Activated CD8-positive, alpha-beta memory T cell treated with anti-CD3 and anti-CD28 coated beads, Interleukin-2, amount 10 ng/mL, durations not matched to agents 7 days and 5 days (primary cell): ENCODE measurements around the gene PTPN3. TPM values are rescaled to one million over a fixed set of nuclear protein-coding genes. Genes with fewer than 3 reads are reported as not detected.

ENCODE experiments used
- ATAC-seq: fragments of 150-1000 bp; cut with Tn5 transposase; one replicate; pipeline ENCODE4 v1.10.0; 2021; ENCODE audit warnings: moderate library complexity
- CTCF ChIA-PET: fragments of 350-600 bp; sonication (Branson Sonifier 250); formaldehyde crosslinking; loops from one replicate; lab custom pipeline; 2021; ENCODE audit warnings: antibody characterized with exemption; lab: Charles Lee
- DNase-seq: peaks from one replicate; pipeline ENCODE4 v3.0.0-alpha.2; 2020
- H3K27ac Mint-ChIP-seq: one replicate; pipeline ENCODE4 v1.8.0; 2021; ENCODE audit warnings: mild to moderate bottlenecking, mixed read lengths
- H3K27me3 Mint-ChIP-seq: one replicate; pipeline ENCODE4 v1.8.0; 2021; ENCODE audit warnings: mixed read lengths
- H3K36me3 Mint-ChIP-seq: one replicate; pipeline ENCODE4 v1.8.0; 2021; ENCODE audit warnings: mild to moderate bottlenecking, mixed read lengths
- H3K4me1 Mint-ChIP-seq: one replicate; pipeline ENCODE4 v1.8.0; 2021; ENCODE audit warnings: mixed read lengths
- H3K4me3 Mint-ChIP-seq: one replicate; pipeline ENCODE4 v1.8.0; 2021; ENCODE audit warnings: mild to moderate bottlenecking, moderate library complexity, mixed read lengths
- H3K9me3 Mint-ChIP-seq: one replicate; pipeline ENCODE4 v1.8.0; 2022; ENCODE audit warnings: low read depth, mixed read lengths
- total RNA-seq, 2 experiments: library from RNA; stranded (reverse); gene quantifications; one replicate each; pipeline ENCODE4 v1.2.3, GENCODE V29; 2021

Gene PTPN3
- total RNA-seq, 2 experiments from 2014 or later: 0.50 to 4.1 TPM

DNA sequence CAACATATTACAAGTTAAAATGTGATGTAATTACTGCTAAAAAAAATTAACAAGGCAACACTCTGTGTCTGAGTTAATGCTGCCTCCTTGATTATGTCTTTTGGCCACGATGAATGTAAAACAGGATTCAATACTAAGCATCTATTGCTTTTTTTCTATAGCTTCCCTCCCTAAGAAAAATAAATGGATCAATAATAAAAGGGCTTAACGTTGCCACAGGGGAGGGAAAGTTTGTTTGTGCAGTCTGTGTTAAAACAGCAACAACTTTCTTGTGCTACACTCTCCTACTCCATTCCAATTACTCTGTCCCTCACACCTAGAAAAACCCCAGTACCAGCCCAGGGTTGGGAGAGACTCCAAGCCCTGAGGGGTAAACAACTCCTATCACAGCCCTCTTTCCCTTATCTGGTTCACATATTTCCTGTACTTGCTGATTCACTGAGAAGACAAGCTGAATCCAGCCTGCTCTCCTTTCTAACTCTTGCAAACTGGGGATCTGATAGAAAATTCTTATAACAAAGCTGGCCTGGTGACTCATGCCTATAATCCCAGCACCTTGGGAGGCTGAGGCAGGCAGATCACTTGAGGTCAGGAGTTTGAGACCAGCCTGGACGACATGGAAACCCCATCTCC is 44.8 kb downstream of the PTPN3 start:
- no peaks in the 10 kb centered on the region for H3K9me3 Mint-ChIP-seq
- peaks cover 15% of the 10 kb centered on the region for H3K4me1 Mint-ChIP-seq
- DNase-seq (no peak), ATAC-seq (no peak)
- CTCF ChIA-PET: interaction anchor here (0.6 to 4.9 kb wide), 3 partner anchors 10 to 17 kb away, joined by 3 to 21 read pairs (median 3); no protein-coding TSS in a partner anchor
- no peak overlapping the region for H3K27ac Mint-ChIP-seq
- no peaks in the 10 kb centered on the region for H3K36me3 Mint-ChIP-seq
- peaks cover 31% of the 10 kb centered on the region for H3K27me3 Mint-ChIP-seq
- H3K4me3 Mint-ChIP-seq: no peak overlapping the region

DNA sequence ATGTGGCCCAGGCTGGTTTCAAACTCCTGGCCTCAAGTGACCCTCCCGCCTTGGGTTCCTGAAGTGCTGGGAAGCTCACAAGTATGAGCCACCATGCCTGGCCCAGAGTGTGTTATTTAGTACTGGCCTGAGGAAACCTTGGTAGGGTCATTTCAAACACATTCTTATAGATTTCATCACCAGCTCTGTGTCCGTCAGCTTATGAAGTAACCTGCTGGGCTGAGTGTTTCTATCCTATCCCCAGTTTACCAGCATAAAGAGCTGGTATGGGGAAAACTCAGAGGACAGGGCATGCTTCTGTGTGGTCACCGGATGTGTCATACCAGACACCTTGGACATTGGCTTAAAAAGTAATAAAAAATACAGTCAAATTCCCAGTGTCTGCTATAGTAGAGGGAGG is 45.3 kb downstream of the PTPN3 start:
- no peak for ATAC-seq
- DNase-seq: no peak
- CTCF ChIA-PET: interaction anchor here (4.9 kb wide), 1 partner anchor 12 kb away, joined by 21 read pairs; no protein-coding TSS in a partner anchor
- no peaks in the 10 kb centered on the region for H3K9me3 Mint-ChIP-seq
- H3K4me3 Mint-ChIP-seq: no peak overlapping the region
- H3K27me3 Mint-ChIP-seq: peaks cover 31% of the 10 kb centered on the region
- no peak overlapping the region for H3K27ac Mint-ChIP-seq
- H3K36me3 Mint-ChIP-seq: no peaks in the 10 kb centered on the region
- H3K4me1 Mint-ChIP-seq: peaks cover 15% of the 10 kb centered on the region

DNA sequence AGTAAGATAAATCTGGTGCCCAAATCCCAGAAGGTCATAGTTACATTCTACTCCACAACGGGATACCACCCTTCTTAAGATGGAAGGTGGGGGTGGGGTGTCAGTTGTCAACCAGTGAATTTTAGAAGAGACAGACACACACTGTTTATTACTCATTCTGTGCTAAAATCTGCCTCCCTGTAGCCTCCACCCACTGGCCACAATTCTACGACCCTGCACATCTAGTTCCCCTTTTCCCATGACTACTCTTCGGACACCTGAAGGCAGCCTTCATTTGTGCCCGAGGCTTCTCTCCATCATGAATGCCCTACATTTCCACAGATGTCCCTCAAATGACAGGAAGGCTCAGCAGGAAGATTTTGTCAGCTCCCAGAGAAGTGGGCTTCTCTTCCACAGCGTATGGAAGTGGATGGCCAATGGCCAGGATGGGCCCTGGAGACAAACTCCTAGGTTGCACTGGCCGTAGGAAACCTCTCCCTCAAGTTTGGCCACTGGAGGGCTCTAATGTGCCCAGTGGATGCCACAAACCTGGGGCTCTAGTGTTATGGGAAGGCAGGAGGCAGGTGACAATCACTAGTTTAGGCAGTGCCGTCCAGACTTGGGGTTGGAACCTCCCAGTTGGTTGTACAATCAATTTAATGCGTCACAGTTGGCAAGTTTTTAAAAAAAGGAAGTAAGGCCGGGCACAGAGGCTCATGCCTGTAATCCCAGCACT is 46.6 kb downstream of the PTPN3 start:
- DNase-seq (no peak), ATAC-seq (no peak)
- Mint-ChIP-seq H3K27ac (no peak overlapping the region), H3K36me3 (no peaks in the 10 kb centered on the region), H3K4me3 (no peak overlapping the region), H3K4me1 (peaks cover 22% of the 10 kb centered on the region), H3K9me3 (no peaks in the 10 kb centered on the region), H3K27me3 (peaks cover 25% of the 10 kb centered on the region)
- CTCF ChIA-PET: interaction anchor here (6.9 kb wide), 1 partner anchor 17 kb away, joined by 72 read pairs; no protein-coding TSS in a partner anchor

DNA sequence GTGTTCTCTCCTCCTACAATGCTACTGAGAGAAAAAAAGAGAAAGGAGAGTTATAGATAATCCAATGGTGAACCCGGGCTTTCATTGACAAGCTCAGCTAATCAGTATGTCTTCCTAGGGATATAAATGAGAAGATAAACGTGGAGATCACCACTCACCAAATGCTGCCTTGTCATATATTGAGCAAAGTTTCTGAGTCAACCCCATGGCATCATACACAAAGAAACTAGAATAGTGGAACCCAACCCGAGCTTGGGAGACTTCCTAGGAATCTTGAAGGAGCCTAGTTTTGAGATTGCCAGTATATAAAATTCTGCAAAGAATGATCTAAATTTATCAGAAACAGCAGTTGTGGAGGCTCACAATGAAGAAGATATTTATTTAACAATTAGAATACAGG is 47.8 kb downstream of the PTPN3 start:
- H3K27me3 Mint-ChIP-seq: peaks cover 18% of the 10 kb centered on the region
- no peak overlapping the region for H3K27ac Mint-ChIP-seq
- DNase-seq (no peak), ATAC-seq (no peak)
- H3K4me3 Mint-ChIP-seq: no peak overlapping the region
- CTCF ChIA-PET: interaction anchor here (2.0 to 6.9 kb wide), 2 partner anchors 10 to 18 kb away, joined by 11 to 72 read pairs; no protein-coding TSS in a partner anchor
- H3K36me3 Mint-ChIP-seq: no peaks in the 10 kb centered on the region
- peaks cover 19% of the 10 kb centered on the region for H3K4me1 Mint-ChIP-seq
- no peaks in the 10 kb centered on the region for H3K9me3 Mint-ChIP-seq

DNA sequence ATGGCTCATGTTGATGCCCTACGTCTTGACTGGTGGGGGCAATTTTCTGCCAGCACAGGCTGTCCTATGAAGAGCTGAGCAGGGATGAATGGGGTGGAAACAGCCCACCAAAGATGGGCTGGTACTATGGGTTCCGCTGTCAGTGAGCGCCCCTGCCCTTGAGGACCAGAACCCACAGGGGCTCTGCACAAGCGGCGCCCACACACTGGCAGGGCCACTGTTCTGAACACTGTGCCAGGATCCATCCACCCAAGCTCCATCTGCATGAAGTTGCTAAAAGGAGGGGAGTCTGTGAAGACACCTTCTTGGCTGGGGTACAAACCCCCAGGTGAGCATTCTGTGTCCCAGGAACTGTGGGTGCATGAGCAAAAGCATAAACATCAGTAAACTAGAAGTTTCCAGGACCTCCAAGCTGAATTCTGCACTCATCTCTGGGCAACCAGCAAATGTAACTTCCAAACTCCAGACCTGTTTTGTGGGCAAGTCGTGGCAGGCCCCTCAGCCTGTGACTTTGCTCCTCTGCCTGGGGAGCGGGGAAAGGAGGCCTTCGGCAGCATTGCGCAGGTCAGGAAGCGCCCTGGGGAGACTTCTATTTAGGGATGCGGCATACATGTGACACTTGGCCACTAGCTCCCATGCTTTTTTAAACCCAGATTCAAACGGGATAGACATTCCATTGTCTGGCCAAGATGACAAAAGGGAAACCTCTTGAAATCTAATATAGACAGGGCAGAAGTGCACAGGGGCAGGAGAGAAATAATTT is 48.9 kb downstream of the PTPN3 start:
- Mint-ChIP-seq H3K9me3 (no peaks in the 10 kb centered on the region), H3K27me3 (peaks cover 15% of the 10 kb centered on the region), H3K4me1 (peaks cover 19% of the 10 kb centered on the region), H3K4me3 (no peak overlapping the region), H3K27ac (no peak overlapping the region), H3K36me3 (no peaks in the 10 kb centered on the region)
- CTCF ChIA-PET: interaction anchor here (1.4 to 6.9 kb wide), 4 partner anchors 9 to 329 kb away, joined by 3 to 72 read pairs (median 15); no protein-coding TSS in a partner anchor
- no peak for ATAC-seq
- DNase-seq: no peak

DNA sequence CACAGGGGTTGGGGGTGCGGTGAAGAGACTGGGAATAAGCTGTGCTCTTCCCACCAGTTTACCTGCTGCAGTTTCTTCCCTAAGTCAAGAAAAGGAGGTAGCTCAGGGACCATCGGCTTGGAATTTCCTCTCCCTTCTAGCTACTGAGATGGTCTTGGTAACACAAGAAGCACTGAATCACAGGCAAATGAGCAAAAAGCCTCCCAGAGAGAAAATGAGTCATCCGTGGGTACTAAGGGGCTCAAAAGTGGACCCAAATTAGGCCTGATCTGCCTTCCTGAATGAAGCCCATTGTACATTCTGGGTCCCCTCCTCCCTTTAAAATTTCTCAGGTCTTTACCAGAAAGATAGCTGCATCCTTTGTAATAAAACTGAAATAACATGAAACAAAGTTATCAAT is 49.9 kb downstream of the PTPN3 start:
- DNase-seq (no peak), ATAC-seq (peak; percentile 22)
- Mint-ChIP-seq H3K27me3 (peaks cover 15% of the 10 kb centered on the region), H3K4me1 (peaks cover 19% of the 10 kb centered on the region), H3K36me3 (no peaks in the 10 kb centered on the region), H3K27ac (peak overlapping the region; percentile 63), H3K9me3 (no peaks in the 10 kb centered on the region), H3K4me3 (no peak overlapping the region)
- CTCF ChIA-PET: interaction anchor here (0.9 to 6.9 kb wide), 3 partner anchors 11 to 20 kb away, joined by 5 to 72 read pairs (median 19); no protein-coding TSS in a partner anchor

DNA sequence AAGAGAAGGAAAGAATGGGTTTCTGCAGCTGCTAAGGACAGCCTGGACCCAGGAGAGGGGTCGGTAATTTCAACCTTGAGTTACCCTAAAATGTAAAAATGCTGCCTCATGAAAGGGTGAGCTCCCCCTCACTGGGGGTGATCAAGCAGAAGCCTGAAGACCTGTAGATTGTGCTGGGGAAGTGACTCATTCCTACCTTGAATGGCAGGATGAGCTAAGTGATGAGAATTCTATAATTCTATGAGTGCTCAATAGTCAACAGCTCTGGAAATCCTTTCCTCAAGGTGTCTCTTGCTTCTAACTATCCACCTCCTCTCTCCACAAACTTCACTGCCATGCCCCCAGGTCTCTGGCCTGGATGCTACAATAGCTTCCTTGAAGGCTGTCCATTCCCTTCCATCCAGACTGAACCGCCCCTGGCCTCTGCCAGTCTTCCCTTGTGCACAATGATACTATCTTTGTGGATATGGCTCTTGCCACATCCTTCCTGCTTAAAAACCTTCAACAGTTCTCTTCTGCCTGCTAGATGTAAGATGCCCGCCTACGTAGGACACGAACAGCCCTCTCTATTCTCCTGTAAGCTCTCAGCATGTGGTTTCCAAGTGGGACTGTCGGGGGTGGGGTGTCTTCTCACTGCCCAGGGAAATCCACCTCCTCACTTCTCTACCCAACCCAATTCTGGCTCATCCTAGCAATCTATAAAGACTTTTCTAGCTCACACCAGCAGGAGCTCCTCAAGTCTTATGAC is 50.6 kb downstream of the PTPN3 start:
- H3K36me3 Mint-ChIP-seq: no peaks in the 10 kb centered on the region
- no peaks in the 10 kb centered on the region for H3K9me3 Mint-ChIP-seq
- DNase-seq (peak; percentile 52), ATAC-seq (peak; percentile 76)
- peaks cover 19% of the 10 kb centered on the region for H3K4me1 Mint-ChIP-seq
- CTCF ChIA-PET: interaction anchor here (0.9 to 6.9 kb wide), 3 partner anchors 11 to 21 kb away, joined by 5 to 72 read pairs (median 19); no protein-coding TSS in a partner anchor
- peaks cover 20% of the 10 kb centered on the region for H3K27me3 Mint-ChIP-seq
- H3K27ac Mint-ChIP-seq: peak overlapping the region; percentile 63
- H3K4me3 Mint-ChIP-seq: no peak overlapping the region

DNA sequence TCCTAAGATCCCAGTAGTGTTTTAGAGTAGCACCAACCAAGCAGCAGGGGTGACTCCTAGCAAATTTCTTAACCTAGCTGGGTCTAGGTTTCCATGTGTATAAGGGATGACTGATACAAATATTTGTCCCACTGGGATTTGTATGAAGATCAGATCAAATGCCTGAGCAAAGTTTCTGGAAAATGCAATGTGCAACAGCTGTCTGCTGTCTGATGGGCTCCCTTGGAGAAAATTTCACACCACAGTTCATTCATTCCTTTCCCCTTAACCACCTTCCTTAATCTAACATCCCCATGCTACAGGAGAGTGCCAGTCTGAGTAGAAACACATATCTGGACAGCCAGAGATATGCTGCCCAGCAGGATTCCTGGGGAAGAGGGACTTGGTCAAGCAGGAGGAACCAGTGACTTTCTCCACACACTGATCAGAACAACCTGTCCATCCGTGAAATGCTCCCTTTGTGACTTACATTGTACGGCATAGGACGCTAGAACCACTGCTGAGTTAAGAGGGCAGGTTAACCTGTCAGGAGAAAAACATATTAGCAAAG is 53.3 kb downstream of the PTPN3 start:
- Mint-ChIP-seq H3K4me1 (peaks cover 35% of the 10 kb centered on the region), H3K27me3 (peaks cover 16% of the 10 kb centered on the region), H3K36me3 (no peaks in the 10 kb centered on the region), H3K4me3 (no peak overlapping the region), H3K27ac (no peak overlapping the region), H3K9me3 (no peaks in the 10 kb centered on the region)
- DNase-seq (no peak), ATAC-seq (no peak)
- CTCF ChIA-PET: interaction anchor here (6.5 kb wide), 1 partner anchor 24 kb away, joined by 148 read pairs; no protein-coding TSS in a partner anchor

DNA sequence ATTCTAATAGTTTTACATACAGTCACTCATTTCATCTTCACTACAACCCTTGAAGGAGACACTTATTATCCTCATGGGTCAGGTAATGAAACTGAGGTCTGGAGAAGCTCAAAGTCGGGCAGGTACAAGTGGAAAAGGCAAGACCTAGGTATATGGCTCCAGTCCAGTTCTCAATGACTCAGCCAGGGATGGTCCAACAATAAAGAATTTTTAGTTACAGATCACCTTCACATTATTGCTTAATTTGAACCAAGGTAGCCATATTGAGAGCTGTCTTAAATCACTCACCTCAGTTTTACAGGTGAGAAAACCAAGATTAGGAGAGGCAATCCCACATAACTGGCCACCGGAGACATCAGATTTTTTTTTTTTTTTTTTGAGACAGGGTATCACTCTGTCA is 55.4 kb downstream of the PTPN3 start:
- Mint-ChIP-seq H3K4me1 (peaks cover 35% of the 10 kb centered on the region), H3K9me3 (no peaks in the 10 kb centered on the region), H3K27me3 (peaks cover 28% of the 10 kb centered on the region), H3K27ac (no peak overlapping the region), H3K4me3 (no peak overlapping the region), H3K36me3 (no peaks in the 10 kb centered on the region)
- ATAC-seq (no peak), DNase-seq (no peak)
- CTCF ChIA-PET: interaction anchor here (1.5 to 6.5 kb wide), 3 partner anchors 12 to 26 kb away, joined by 4 to 148 read pairs (median 21); no protein-coding TSS in a partner anchor

DNA sequence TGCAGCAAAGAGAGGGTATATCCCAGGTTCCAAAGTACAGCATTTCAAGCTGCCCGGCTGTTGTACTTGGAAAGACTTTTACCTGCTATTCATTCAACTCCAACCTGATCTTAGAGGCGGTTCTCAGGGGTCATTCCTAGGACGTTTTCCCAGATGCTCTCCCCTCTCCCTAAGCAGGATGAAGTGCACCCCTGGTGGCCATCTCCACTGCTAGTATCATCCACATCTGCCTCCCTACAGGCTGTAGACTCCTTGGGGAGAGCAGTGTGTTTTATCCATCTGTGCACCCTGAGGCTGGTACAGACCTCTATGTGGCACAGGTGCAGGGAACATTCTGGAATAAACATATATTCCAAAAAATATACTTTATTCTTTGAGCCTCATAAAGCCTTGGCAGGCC is 56.8 kb downstream of the PTPN3 start:
- Mint-ChIP-seq H3K9me3 (no peaks in the 10 kb centered on the region), H3K36me3 (no peaks in the 10 kb centered on the region), H3K27me3 (peaks cover 34% of the 10 kb centered on the region), H3K4me3 (no peak overlapping the region), H3K27ac (peak overlapping the region; percentile 71), H3K4me1 (peaks cover 26% of the 10 kb centered on the region)
- ATAC-seq: no peak
- CTCF ChIA-PET: interaction anchor here (0.7 to 6.5 kb wide), 19 partner anchors 8 to 80 kb away, joined by 3 to 148 read pairs (median 7); partner anchors contain the start of gene PTPN3
- DNase-seq: no peak

DNA sequence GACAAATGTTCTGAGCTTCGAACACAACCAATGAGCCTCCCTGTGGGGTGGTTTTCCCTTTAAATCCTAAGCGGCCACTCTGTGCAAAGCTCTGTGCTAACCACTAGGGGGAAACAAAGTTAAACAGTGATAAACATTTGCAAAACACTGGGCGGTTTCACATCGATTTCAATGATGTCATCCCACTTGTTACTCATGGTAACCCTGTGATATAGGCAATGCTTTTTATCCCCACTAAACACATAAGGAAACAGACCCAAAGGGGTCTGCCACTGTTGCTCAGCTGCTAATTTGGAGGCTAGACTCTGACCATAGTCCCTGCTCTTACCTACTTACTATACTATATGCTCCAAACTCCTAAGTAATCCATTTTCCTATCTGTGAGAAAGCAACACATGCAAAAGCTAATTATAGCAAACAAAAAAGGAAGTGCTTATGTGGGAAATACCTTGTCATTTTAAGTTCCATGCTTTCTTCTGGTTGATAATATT is 57.3 kb downstream of the PTPN3 start:
- ATAC-seq (peak; percentile 93), DNase-seq (peak; percentile 82)
- Mint-ChIP-seq H3K27me3 (peaks cover 37% of the 10 kb centered on the region), H3K4me3 (no peak overlapping the region), H3K4me1 (peaks cover 26% of the 10 kb centered on the region), H3K9me3 (no peaks in the 10 kb centered on the region), H3K27ac (peak overlapping the region; percentile 71), H3K36me3 (no peaks in the 10 kb centered on the region)
- CTCF ChIA-PET: interaction anchor here (0.7 to 6.5 kb wide), 20 partner anchors 9 to 81 kb away, joined by 3 to 148 read pairs (median 6); partner anchors contain the start of gene PTPN3

DNA sequence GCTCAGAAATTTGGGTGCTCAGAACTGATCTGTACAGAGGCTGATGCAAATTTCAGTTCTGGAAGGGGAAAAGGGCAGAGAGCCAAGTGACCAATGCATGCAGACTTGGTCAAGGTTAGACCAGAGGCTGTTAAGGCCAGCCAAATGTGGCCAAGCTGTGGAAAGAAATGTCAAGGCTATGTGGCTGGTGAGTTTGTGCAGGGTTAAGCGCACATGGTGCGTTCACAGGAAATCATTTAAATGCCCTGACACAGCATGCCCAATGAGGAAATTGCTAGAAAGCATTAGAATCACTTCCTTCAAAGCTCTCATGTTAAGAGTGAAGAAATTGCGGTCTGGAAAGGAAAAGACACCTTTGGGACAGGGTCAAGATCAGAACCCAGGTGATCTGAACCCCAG is 58.0 kb downstream of the PTPN3 start:
- Mint-ChIP-seq H3K4me3 (no peak overlapping the region), H3K36me3 (no peaks in the 10 kb centered on the region), H3K9me3 (no peaks in the 10 kb centered on the region), H3K4me1 (peaks cover 26% of the 10 kb centered on the region), H3K27ac (peak overlapping the region; percentile 49), H3K27me3 (peaks cover 37% of the 10 kb centered on the region)
- peak; percentile 20 for ATAC-seq
- DNase-seq: no peak
- CTCF ChIA-PET: interaction anchor here (0.7 to 6.5 kb wide), 19 partner anchors 9 to 82 kb away, joined by 3 to 148 read pairs (median 7); partner anchors contain the start of gene PTPN3
